Activated CD4-positive, alpha-beta T cell treated with anti-CD3 and anti-CD28 coated beads for 48 hours (primary cell): ENCODE results near the gene GCC2.
"Not testable (repeated sequence)": the region's sequence is repeated elsewhere in the genome, so short reads cannot be mapped to it uniquely, and the experiment has no call there.

Experiments
- DNase-seq: peaks from one replicate; pipeline ENCODE4 v3.0.0-alpha.2; 2020

Gene GCC2

GRCh38 chr2:108448678-108449409 is at the start of gene GCC2:
GCC2 (plus strand) TSS chr2:108449206; CDS start chr2:108449275, 69 bp downstream.
- peak; percentile 97 for DNase-seq

GRCh38 chr2:108399479-108399878 is 49.5 kb upstream of the GCC2 start:
- no peak for DNase-seq

GRCh38 chr2:108401800-108402199 is 47.2 kb upstream of the GCC2 start:
- DNase-seq: no peak

GRCh38 chr2:108403494-108403893 is 45.5 kb upstream of the GCC2 start:
- no peak for DNase-seq

GRCh38 chr2:108404784-108405397 is 44.1 kb upstream of the GCC2 start:
- DNase-seq: no peak

- DNase-seq: no peak
These were observed 40.9 kb upstream of the GCC2 start for GRCh38 chr2:108407864-108408729.

GRCh38 chr2:108409768-108410167 is 39.2 kb upstream of the GCC2 start:
- no peak for DNase-seq

- no peak for DNase-seq
These were observed 35.9 kb upstream of the GCC2 start for GRCh38 chr2:108412995-108413710.

- DNase-seq: no peak
These were observed 35.3 kb upstream of the GCC2 start for GRCh38 chr2:108413711-108414095.

- DNase-seq: no peak
These were observed 34.6 kb upstream of the GCC2 start for GRCh38 chr2:108414256-108414876.

GRCh38 chr2:108414945-108415344 is 34.1 kb upstream of the GCC2 start:
- DNase-seq: no peak

- no peak for DNase-seq
These were observed 31.8 kb upstream of the GCC2 start for GRCh38 chr2:108417254-108417653.

- no peak for DNase-seq
These were observed 30.6 kb upstream of the GCC2 start for GRCh38 chr2:108418416-108418815.

GRCh38 chr2:108423067-108423466 is 25.9 kb upstream of the GCC2 start:
- DNase-seq: no peak

- no peak for DNase-seq
These were observed 25.3 kb upstream of the GCC2 start for GRCh38 chr2:108423502-108424251.

- DNase-seq: no peak
These were observed 20.6 kb upstream of the GCC2 start for GRCh38 chr2:108428286-108429009.

- not testable (repeated sequence) for DNase-seq
These were observed 13.4 kb upstream of the GCC2 start for GRCh38 chr2:108435578-108435977.

GRCh38 chr2:108436976-108437375 is 12.0 kb upstream of the GCC2 start:
- DNase-seq: no peak

GRCh38 chr2:108441712-108442111 is 7.3 kb upstream of the GCC2 start:
- no peak for DNase-seq

- no peak for DNase-seq
These were observed 3.8 kb upstream of the GCC2 start for GRCh38 chr2:108444941-108445840.
